NT2/D1 (cell line): ENCODE data around the gene KLK1.

Experiments used
- SUZ12 ChIP-seq: IDR thresholded peaks from 2 replicates; pipeline ENCODE4 v1.6.1; 2011; ENCODE audit not compliant: insufficient read length, insufficient read depth; ENCODE audit errors: extremely low read depth
- YY1 ChIP-seq: IDR thresholded peaks from 2 replicates; pipeline ENCODE4 v1.6.1; 2011; ENCODE audit not compliant: insufficient read length, insufficient read depth
- ZNF274 ChIP-seq: IDR thresholded peaks from 2 replicates; pipeline ENCODE4 v1.6.1; 2011; ENCODE audit warnings: mild to moderate bottlenecking, low read depth, low read length

- no peak for TF ChIP-seq ZNF274
- TF ChIP-seq YY1 = no peak
- no peak for TF ChIP-seq SUZ12
Measured at GRCh38 chr19:50778906-50779430, 44.6 kb downstream of the KLK1 start.
